Measurements from ENCODE around the gene INPP5D. TPM values are rescaled to one million over a fixed set of nuclear protein-coding genes. Genes with fewer than 3 reads are reported as not detected.
A peak's percentile ranks its signal among the peaks of the same experiment; 100 is the strongest.

The INPP5D gene
- total and polyA plus RNA-seq, 3 experiments from 2014 or later: 49.3 to 146 (median 51.0) TPM

DNA sequence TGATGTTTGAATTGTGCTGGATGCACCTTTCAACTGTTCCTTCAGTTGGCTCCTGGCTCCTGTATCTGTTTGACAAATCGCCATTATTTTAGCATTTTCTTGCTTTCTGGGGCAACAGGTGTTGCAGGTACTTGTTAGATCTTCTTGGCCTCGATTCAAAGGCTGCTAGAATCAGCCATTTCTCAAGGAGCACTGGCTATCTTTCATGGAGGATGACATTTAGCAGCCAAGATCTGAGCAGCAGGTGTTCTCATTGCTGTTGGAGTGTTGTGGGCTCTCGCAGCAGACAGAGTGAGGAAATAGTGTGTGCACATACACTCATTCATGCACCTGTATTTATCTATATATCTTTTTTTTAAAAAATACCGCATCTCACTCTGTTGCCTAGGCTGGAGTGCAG, 52.2 kb downstream of the INPP5D start:
- no peak for DNase-seq
- ChIA-PET CTCF (interaction anchor here (1.3 kb wide), 1 partner anchor 52 kb away, joined by 4 read pairs; the partner anchor contains the start of gene INPP5D), POLR2A (interaction anchor here (0.7 kb wide), 1 partner anchor 52 kb away, joined by 3 read pairs; the partner anchor contains the start of gene INPP5D)
- peaks cover 66 to 89% (median 86%) of the 10 kb centered on the region in 3 donors for H3K4me1 Mint-ChIP-seq
- no peaks in the 10 kb centered on the region for H3K36me3 ChIP-seq (ENCODE audit: insufficient read depth, low read length)
- H3K4me3 Mint-ChIP-seq: peak overlapping the region in 2 of 7 donors; percentile 15 to 17
- H3K36me3 Mint-ChIP-seq: peaks cover 0 to 43% (median 0%) of the 10 kb centered on the region in 3 donors
- no peaks in the 10 kb centered on the region for H3K9me3 ChIP-seq (ENCODE audit: low read length)
- no peaks in the 10 kb centered on the region for H3K9me3 Mint-ChIP-seq
- H3K27me3 ChIP-seq (ENCODE audit: insufficient read depth, low read length, poor library complexity, severe bottlenecking): no peaks in the 10 kb centered on the region
- H3K27ac ChIP-seq (ENCODE audit: low read depth, low read length): no peak overlapping the region
- peak overlapping the region in 6 of 8 donors; percentile 32 to 86 (median 44) for H3K27ac Mint-ChIP-seq
- H3K27me3 Mint-ChIP-seq: no peaks in the 10 kb centered on the region
- peaks cover 57% of the 10 kb centered on the region for H3K4me1 ChIP-seq (ENCODE audit: insufficient read depth, low read length)
- H3K4me3 ChIP-seq (ENCODE audit: low read length): no peak overlapping the region

DNA sequence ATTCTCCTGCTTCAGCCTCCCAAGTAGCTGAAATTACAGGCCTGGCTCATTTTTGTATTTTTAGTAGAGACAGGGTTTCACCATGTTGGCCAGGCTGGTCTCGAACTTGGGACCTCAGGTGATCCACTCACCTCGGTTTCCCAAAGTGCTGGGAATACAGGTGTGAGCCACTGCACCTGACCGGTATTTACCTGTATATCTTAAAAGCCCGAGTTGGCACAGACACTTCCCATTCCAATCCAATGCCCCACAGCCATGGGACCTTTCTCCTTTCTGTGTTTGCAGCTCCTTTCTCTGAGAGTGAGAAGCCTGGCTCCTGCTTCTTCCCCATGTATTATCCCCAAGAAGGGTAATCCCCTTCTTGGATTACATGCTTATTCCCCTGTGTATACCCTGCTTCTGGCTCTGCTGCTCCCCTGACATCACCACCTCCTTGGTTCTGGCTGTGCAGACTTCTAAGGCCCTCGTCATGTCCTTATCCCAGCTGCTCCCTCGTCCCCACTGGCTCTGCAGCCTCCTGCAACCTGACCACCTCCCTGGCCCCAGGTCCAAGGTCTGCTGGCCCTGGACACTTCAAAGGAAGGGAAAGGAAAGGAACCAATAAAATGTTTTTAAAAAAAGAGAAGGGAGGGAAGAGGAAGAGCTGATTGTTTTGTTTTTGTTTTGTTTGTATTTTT, 52.8 kb downstream of the INPP5D start:
- Histone ChIP-seq H3K4me1 (ENCODE audit: insufficient read depth, low read length) (peaks cover 57% of the 10 kb centered on the region), H3K36me3 (ENCODE audit: insufficient read depth, low read length) (no peaks in the 10 kb centered on the region), H3K9me3 (ENCODE audit: low read length) (no peaks in the 10 kb centered on the region), H3K27me3 (ENCODE audit: insufficient read depth, low read length, poor library complexity, severe bottlenecking) (no peaks in the 10 kb centered on the region), H3K27ac (ENCODE audit: low read depth, low read length) (no peak overlapping the region), H3K4me3 (ENCODE audit: low read length) (no peak overlapping the region)
- Mint-ChIP-seq H3K4me1 (peaks cover 68 to 89% (median 86%) of the 10 kb centered on the region in 3 donors), H3K36me3 (peaks cover 0 to 48% (median 0%) of the 10 kb centered on the region in 3 donors), H3K9me3 (no peaks in the 10 kb centered on the region), H3K4me3 (peak overlapping the region in 1 of 7 donors; percentile 78), H3K27me3 (no peaks in the 10 kb centered on the region), H3K27ac (peak overlapping the region; percentile 11 to 92 (median 76))
- DNase-seq: no peak
- POLR2A ChIA-PET: interaction anchor here (0.7 kb wide), 1 partner anchor 52 kb away, joined by 3 read pairs; the partner anchor contains the start of gene INPP5D
- CTCF ChIA-PET: interaction anchor here (1.3 kb wide), 1 partner anchor 52 kb away, joined by 4 read pairs; the partner anchor contains the start of gene INPP5D

DNA sequence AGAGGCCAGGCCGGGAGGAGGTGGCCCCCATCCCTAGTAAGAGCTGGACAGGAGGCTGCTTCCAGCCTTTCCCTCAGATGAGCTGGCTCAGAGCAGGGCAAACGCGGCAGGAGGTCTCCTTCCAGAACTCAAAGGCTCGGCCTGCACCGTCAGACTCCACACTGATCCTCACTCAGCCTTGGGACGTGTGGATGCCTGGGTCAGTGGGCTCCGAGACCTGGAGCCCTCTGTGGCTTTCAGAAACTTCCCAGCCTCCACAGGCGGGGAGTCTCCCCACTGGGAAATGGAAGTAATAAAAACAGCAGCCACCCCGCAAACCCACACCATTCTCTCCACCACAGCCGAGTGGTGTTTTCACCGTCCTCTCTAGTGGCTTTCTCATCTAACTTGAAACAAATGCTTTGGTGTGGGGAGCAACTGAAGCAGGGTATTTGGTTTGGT, 54.3 kb downstream of the INPP5D start:
- Histone ChIP-seq H3K27ac (ENCODE audit: low read depth, low read length) (no peak overlapping the region), H3K4me3 (ENCODE audit: low read length) (no peak overlapping the region), H3K9me3 (ENCODE audit: low read length) (no peaks in the 10 kb centered on the region), H3K27me3 (ENCODE audit: insufficient read depth, low read length, poor library complexity, severe bottlenecking) (no peaks in the 10 kb centered on the region), H3K36me3 (ENCODE audit: insufficient read depth, low read length) (no peaks in the 10 kb centered on the region), H3K4me1 (ENCODE audit: insufficient read depth, low read length) (peaks cover 50% of the 10 kb centered on the region)
- Mint-ChIP-seq H3K4me1 (peaks cover 69 to 89% (median 86%) of the 10 kb centered on the region in 3 donors), H3K27me3 (no peaks in the 10 kb centered on the region), H3K36me3 (peaks cover 0 to 53% (median 6%) of the 10 kb centered on the region in 3 donors), H3K9me3 (no peaks in the 10 kb centered on the region), H3K4me3 (peak overlapping the region in 6 of 7 donors; percentile 26 to 74 (median 44)), H3K27ac (peak overlapping the region; percentile 52 to 88 (median 80))
- DNase-seq: peak in 2 of 5 donors; percentile 50 to 66
- CTCF ChIA-PET: interaction anchor here (0.7 kb wide), 1 partner anchor 350 kb away, joined by 3 read pairs; no protein-coding TSS in a partner anchor
- POLR2A ChIA-PET: interaction anchor here (0.6 kb wide), 1 partner anchor 25 kb away, joined by 4 read pairs; no protein-coding TSS in a partner anchor

DNA sequence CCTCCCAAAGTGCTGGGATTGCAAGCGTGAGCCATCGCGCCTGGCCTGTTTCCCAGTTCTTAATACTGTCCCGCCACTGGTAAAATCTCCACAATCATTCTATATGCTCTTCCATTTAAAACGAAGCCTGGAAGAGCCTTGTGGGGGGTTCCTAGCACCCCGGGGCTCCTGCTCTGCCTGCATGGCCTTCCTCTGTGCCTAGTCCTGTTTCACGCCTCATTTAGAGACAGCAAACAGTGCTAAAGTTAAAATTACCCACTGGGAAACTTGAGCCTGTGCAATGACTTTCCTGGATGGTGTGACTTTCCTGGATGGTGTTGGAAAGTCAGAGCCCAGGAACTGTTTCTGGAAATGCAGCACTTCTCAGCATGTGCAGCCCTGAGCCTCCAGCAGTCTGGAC, 55.0 kb downstream of the INPP5D start:
- Histone ChIP-seq H3K4me1 (ENCODE audit: insufficient read depth, low read length) (peaks cover 50% of the 10 kb centered on the region), H3K9me3 (ENCODE audit: low read length) (no peaks in the 10 kb centered on the region), H3K36me3 (ENCODE audit: insufficient read depth, low read length) (no peaks in the 10 kb centered on the region), H3K27me3 (ENCODE audit: insufficient read depth, low read length, poor library complexity, severe bottlenecking) (no peaks in the 10 kb centered on the region), H3K27ac (ENCODE audit: low read depth, low read length) (no peak overlapping the region), H3K4me3 (ENCODE audit: low read length) (no peak overlapping the region)
- POLR2A ChIA-PET: no interaction called here
- H3K27ac Mint-ChIP-seq: peak overlapping the region; percentile 15 to 93 (median 83)
- CTCF ChIA-PET: interaction anchor here (1.5 kb wide), 1 partner anchor 61 kb away, joined by 6 read pairs; no protein-coding TSS in a partner anchor
- H3K4me3 Mint-ChIP-seq: peak overlapping the region in 4 of 7 donors; percentile 39 to 74 (median 52)
- no peaks in the 10 kb centered on the region for H3K27me3 Mint-ChIP-seq
- H3K9me3 Mint-ChIP-seq: no peaks in the 10 kb centered on the region
- peaks cover 73 to 93% (median 90%) of the 10 kb centered on the region in 3 donors for H3K4me1 Mint-ChIP-seq
- H3K36me3 Mint-ChIP-seq: peaks cover 0 to 57% (median 7%) of the 10 kb centered on the region in 3 donors
- DNase-seq: no peak

DNA sequence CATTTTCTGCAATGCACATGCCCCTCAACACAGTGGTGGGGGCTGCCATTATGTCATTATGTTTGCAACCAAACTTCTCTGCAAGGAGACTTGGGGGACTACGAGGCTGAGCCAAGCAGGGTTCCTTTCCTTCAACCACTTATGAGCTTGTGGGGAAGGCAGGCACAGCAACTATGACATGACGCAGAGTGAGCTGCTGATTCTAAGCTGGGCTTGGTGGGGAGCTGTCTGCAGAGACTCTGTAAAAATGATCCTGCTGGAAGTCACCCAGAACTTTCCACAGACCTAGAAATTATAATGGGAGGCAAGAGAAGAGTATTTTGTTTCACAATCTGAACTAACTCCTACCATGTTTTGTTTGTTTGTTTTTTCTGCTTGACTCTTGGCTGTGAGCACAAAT, 55.6 kb downstream of the INPP5D start:
- no peaks in the 10 kb centered on the region for H3K9me3 Mint-ChIP-seq
- peak overlapping the region in 2 of 7 donors; percentile 53 to 61 for H3K4me3 Mint-ChIP-seq
- peaks cover 71 to 93% (median 89%) of the 10 kb centered on the region in 3 donors for H3K4me1 Mint-ChIP-seq
- H3K4me3 ChIP-seq (ENCODE audit: low read length): no peak overlapping the region
- peaks cover 0 to 58% (median 7%) of the 10 kb centered on the region in 3 donors for H3K36me3 Mint-ChIP-seq
- H3K4me1 ChIP-seq (ENCODE audit: insufficient read depth, low read length): peaks cover 49% of the 10 kb centered on the region
- H3K27ac Mint-ChIP-seq: peak overlapping the region in 7 of 8 donors; percentile 25 to 93 (median 81)
- no peaks in the 10 kb centered on the region for H3K9me3 ChIP-seq (ENCODE audit: low read length)
- H3K36me3 ChIP-seq (ENCODE audit: insufficient read depth, low read length): no peaks in the 10 kb centered on the region
- no peaks in the 10 kb centered on the region for H3K27me3 Mint-ChIP-seq
- no peaks in the 10 kb centered on the region for H3K27me3 ChIP-seq (ENCODE audit: insufficient read depth, low read length, poor library complexity, severe bottlenecking)
- no peak overlapping the region for H3K27ac ChIP-seq (ENCODE audit: low read depth, low read length)
- CTCF ChIA-PET: interaction anchor here (0.8 to 1.5 kb wide), 3 partner anchors 17 to 62 kb away, joined by 3 to 6 read pairs (median 3); no protein-coding TSS in a partner anchor
- POLR2A ChIA-PET: no interaction called here
- no peak for DNase-seq

DNA sequence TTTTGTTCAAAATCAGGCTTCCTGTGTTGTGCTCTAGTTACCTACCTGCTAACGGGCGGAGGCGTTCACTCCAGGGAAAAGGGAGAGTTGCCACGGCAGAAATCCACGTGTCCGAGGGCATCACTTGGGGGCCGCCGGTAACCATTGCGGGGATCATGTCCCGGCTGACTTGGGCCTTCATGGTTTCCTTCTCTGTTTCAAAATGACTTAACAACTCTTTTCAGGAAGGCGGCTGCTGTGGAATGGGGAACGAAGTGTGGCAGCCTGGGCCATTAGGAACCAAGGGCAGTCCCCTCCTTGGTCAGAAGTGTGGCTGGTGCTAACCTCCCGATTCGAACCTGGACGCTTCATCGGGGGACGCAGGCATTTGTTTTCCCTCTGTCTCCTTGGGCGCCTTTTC, 56.8 kb downstream of the INPP5D start:
- no peaks in the 10 kb centered on the region for H3K27me3 ChIP-seq (ENCODE audit: insufficient read depth, low read length, poor library complexity, severe bottlenecking)
- no peak for DNase-seq
- Mint-ChIP-seq H3K27me3 (no peaks in the 10 kb centered on the region), H3K4me1 (peaks cover 66 to 85% (median 79%) of the 10 kb centered on the region in 3 donors), H3K27ac (peak overlapping the region in 6 of 8 donors; percentile 49 to 78 (median 61)), H3K36me3 (peaks cover 0 to 57% (median 8%) of the 10 kb centered on the region in 3 donors), H3K9me3 (no peaks in the 10 kb centered on the region), H3K4me3 (peak overlapping the region in 1 of 7 donors; percentile 74)
- H3K4me3 ChIP-seq (ENCODE audit: low read length): no peak overlapping the region
- ChIA-PET CTCF (no interaction called here), POLR2A (no interaction called here)
- H3K4me1 ChIP-seq (ENCODE audit: insufficient read depth, low read length): peaks cover 46% of the 10 kb centered on the region
- H3K9me3 ChIP-seq (ENCODE audit: low read length): no peaks in the 10 kb centered on the region
- peaks cover 2% of the 10 kb centered on the region for H3K36me3 ChIP-seq (ENCODE audit: insufficient read depth, low read length)
- no peak overlapping the region for H3K27ac ChIP-seq (ENCODE audit: low read depth, low read length)

DNA sequence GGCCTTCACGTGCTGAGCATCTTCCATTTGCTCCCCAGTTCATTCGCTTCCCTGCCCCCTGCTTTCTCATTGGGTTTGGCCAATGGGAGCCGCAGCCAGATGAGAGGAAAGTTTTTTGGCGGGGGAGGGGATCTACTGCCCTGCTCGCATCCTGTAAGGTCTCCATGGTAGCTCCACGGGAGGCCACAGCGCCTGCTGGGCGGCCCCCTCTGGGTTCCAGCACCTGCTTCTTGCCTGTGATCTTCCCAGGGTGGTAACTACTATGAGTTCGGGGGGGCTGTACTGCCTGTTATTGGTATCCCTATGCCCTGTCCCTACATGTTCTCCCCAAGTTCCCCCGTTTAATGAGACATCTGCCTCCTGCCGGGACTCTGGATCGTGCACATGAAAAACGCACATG, 57.2 kb downstream of the INPP5D start:
- no peak for DNase-seq
- POLR2A ChIA-PET: no interaction called here
- Mint-ChIP-seq H3K27ac (peak overlapping the region in 6 of 8 donors; percentile 11 to 77 (median 48)), H3K27me3 (no peaks in the 10 kb centered on the region), H3K4me3 (peak overlapping the region in 1 of 7 donors; percentile 74), H3K36me3 (peaks cover 0 to 61% (median 10%) of the 10 kb centered on the region in 3 donors), H3K9me3 (no peaks in the 10 kb centered on the region), H3K4me1 (peaks cover 67 to 84% (median 78%) of the 10 kb centered on the region in 3 donors)
- Histone ChIP-seq H3K36me3 (ENCODE audit: insufficient read depth, low read length) (peaks cover 6% of the 10 kb centered on the region), H3K4me1 (ENCODE audit: insufficient read depth, low read length) (peaks cover 46% of the 10 kb centered on the region), H3K27me3 (ENCODE audit: insufficient read depth, low read length, poor library complexity, severe bottlenecking) (no peaks in the 10 kb centered on the region), H3K27ac (ENCODE audit: low read depth, low read length) (no peak overlapping the region), H3K4me3 (ENCODE audit: low read length) (no peak overlapping the region), H3K9me3 (ENCODE audit: low read length) (no peaks in the 10 kb centered on the region)
- CTCF ChIA-PET: no interaction called here
